ENCODE data around the gene NOTUM. TPM values are rescaled to one million over a fixed set of nuclear protein-coding genes. Genes with fewer than 3 reads are reported as not detected.
A peak's percentile ranks its signal among the peaks of the same experiment; 100 is the strongest.

Gene NOTUM
- total RNA-seq: 1 to 10 TPM in 5 of 6 donors, under 1 TPM in 1; 0.89 to 5.0 (median 2.3) TPM

- H3K27ac ChIP-seq: peak within 1 kb of the TSS in 1 of 4 donors; percentile 49
- H3K36me3 ChIP-seq: no peaks in the 10 kb centered on the region
- WGBS, 2 donors: 0% methylated on average over 4 of the region's 65 CpGs; no CpG with 5 or more reads in 1 of the 2 donors
- TF ChIP-seq POLR2AphosphoS5 (IDR thresholded peaks at IDR 0.05): no peak
- TF ChIP-seq CTCF (IDR thresholded peaks at IDR 0.05): peak in 5 of 6 experiments; percentile 34 to 64 (median 43)
- TF ChIP-seq EP300 (IDR thresholded peaks at IDR 0.05): no peak
- no peak for TF ChIP-seq POLR2A (IDR thresholded peaks at IDR 0.05)
- H3K27me3 ChIP-seq: peaks cover 1 to 43% (median 17%) of the 10 kb centered on the region in 4 donors
- ATAC-seq (ENCODE audit: low FRiP score in 2 of 2) (peak in 1 of 2 donors; percentile 46), DNase-seq (peak in 1 of 2 donors; percentile 89)
- peak within 1 kb of the TSS in 3 of 4 donors; percentile 50 to 57 (median 52) for H3K4me3 ChIP-seq
- H3K9me3 ChIP-seq: no peaks in the 10 kb centered on the region
- peaks cover 14 to 42% (median 21%) of the 10 kb centered on the region in 4 donors for H3K4me1 ChIP-seq
These were observed at the start of gene NOTUM for GRCh38 chr17:81961087-81961511. Gene NOTUM, minus strand, starts transcription at chr17:81961187. Its CDS starts 278 bp downstream, at chr17:81960909.

- ATAC-seq (ENCODE audit: low FRiP score in 2 of 2): no peak
- H3K9me3 ChIP-seq: no peaks in the 10 kb centered on the region
- WGBS, 2 donors: 65 to 83% methylated on average over 12 to 15 of the region's 15 CpGs
- no peaks in the 10 kb centered on the region for H3K27me3 ChIP-seq
- H3K4me1 ChIP-seq: peaks cover 0 to 26% (median 14%) of the 10 kb centered on the region in 4 donors
- peaks cover 0 to 15% (median 5%) of the 10 kb centered on the region in 4 donors for H3K36me3 ChIP-seq
- H3K4me3 ChIP-seq: no peak overlapping the region
- TF ChIP-seq EP300 (IDR thresholded peaks at IDR 0.05) (no peak), CTCF (IDR thresholded peaks at IDR 0.05) (no peak), POLR2AphosphoS5 (IDR thresholded peaks at IDR 0.05) (no peak), POLR2A (IDR thresholded peaks at IDR 0.05) (no peak)
- peak in 1 of 2 donors; percentile 37 for DNase-seq
- H3K27ac ChIP-seq: no peak overlapping the region
These were observed 48.4 kb upstream of the NOTUM start for GRCh38 chr17:82009413-82009812.

- H3K27ac ChIP-seq: no peak overlapping the region
- no peaks in the 10 kb centered on the region for H3K27me3 ChIP-seq
- H3K9me3 ChIP-seq: no peaks in the 10 kb centered on the region
- H3K4me3 ChIP-seq: no peak overlapping the region
- TF ChIP-seq EP300 (IDR thresholded peaks at IDR 0.05) (no peak), POLR2A (IDR thresholded peaks at IDR 0.05) (no peak), CTCF (IDR thresholded peaks at IDR 0.05) (no peak), POLR2AphosphoS5 (IDR thresholded peaks at IDR 0.05) (no peak)
- 82 to 88% methylated on average over 5 to 18 of the region's 28 CpGs for WGBS, 2 donors
- peaks cover 0 to 15% (median 5%) of the 10 kb centered on the region in 4 donors for H3K36me3 ChIP-seq
- DNase-seq (peak in 1 of 2 donors; percentile 81), ATAC-seq (ENCODE audit: low FRiP score in 2 of 2) (no peak)
- H3K4me1 ChIP-seq: peaks cover 0 to 21% (median 10%) of the 10 kb centered on the region in 4 donors
These were observed 48.0 kb upstream of the NOTUM start for GRCh38 chr17:82008941-82009405.

- Histone ChIP-seq H3K27me3 (no peaks in the 10 kb centered on the region), H3K27ac (no peak overlapping the region), H3K9me3 (no peaks in the 10 kb centered on the region), H3K36me3 (peaks cover 0 to 15% (median 5%) of the 10 kb centered on the region in 4 donors), H3K4me3 (no peak overlapping the region), H3K4me1 (peaks cover 0 to 21% (median 7%) of the 10 kb centered on the region in 4 donors)
- TF ChIP-seq CTCF (IDR thresholded peaks at IDR 0.05) (no peak), EP300 (IDR thresholded peaks at IDR 0.05) (no peak), POLR2A (IDR thresholded peaks at IDR 0.05) (no peak), POLR2AphosphoS5 (IDR thresholded peaks at IDR 0.05) (no peak)
- 90% methylated on average over 4 to 26 of the region's 26 CpGs for WGBS, 2 donors
- ATAC-seq (ENCODE audit: low FRiP score in 2 of 2) (no peak), DNase-seq (no peak)
These were observed 47.4 kb upstream of the NOTUM start for GRCh38 chr17:82008258-82008940.

Data from upper lobe of left lung (tissue), 6 donors.